AG04450 (cell line): ENCODE measurements around the gene WDR1. TPM values are rescaled to one million over a fixed set of nuclear protein-coding genes. Genes with fewer than 3 reads are reported as not detected.

Experiments used
- CTCF ChIA-PET: fragments of 300-600, 350-600 bp; formaldehyde crosslinking; extraction: SDS; loops from one replicate; lab custom pipeline; 2022; ENCODE audit warnings: antibody characterized with exemption, inconsistent platforms; lab: Charles Lee
- POLR2A ChIA-PET: fragments of 350-600 bp; formaldehyde crosslinking; extraction: SDS; loops from one replicate; lab custom pipeline; 2021; ENCODE audit warnings: antibody characterized with exemption, inconsistent platforms; lab: Yijun Ruan, JAX
- DNase-seq: peaks from one replicate; pipeline ENCODE4 v3.0.0-alpha.2; 2011; ENCODE audit warnings: low read depth, low spot score
- H3K27ac ChIP-seq: one replicate; pipeline ENCODE4 v1.5.1; 2012; ENCODE audit warnings: low read depth, low read length, control low read depth
- H3K27me3 ChIP-seq: one replicate; pipeline ENCODE4 v1.6.0; 2012; ENCODE audit warnings: low read length; ENCODE audit not compliant: control insufficient read depth, insufficient read depth
- H3K4me3 ChIP-seq: 2 replicates; pipeline ENCODE4 v1.5.1; 2011; ENCODE audit warnings: mild to moderate bottlenecking, low read depth, low read length, control low read depth
- H3K9me3 ChIP-seq: 2 replicates; pipeline ENCODE4 v1.5.1; 2012; ENCODE audit warnings: low read length; ENCODE audit not compliant: control insufficient read depth, insufficient read depth
- CTCF ChIP-seq: IDR thresholded peaks from 2 replicates; pipeline ENCODE4 v1.5.1; 2011; ENCODE audit warnings: low read depth, low read length, control low read depth, inconsistent platforms
- polyA plus RNA-seq: library from polyadenylated mRNA; depleted of rRNA; stranded (reverse); fragments of >200 nt; gene quantifications from 2 replicates; pipeline ENCODE4 v1.2.3, GENCODE V29; 2011

Gene WDR1
- polyA plus RNA-seq, 1 experiment, result 735 TPM

- Histone ChIP-seq H3K4me3 (no peak overlapping the region), H3K27ac (no peak overlapping the region), H3K9me3 (no peaks in the 10 kb centered on the region), H3K27me3 (no peaks in the 10 kb centered on the region)
- ChIA-PET POLR2A (no interaction called here), CTCF (no interaction called here)
- no peak for TF ChIP-seq CTCF
- DNase-seq, result no peak
Observed at GRCh38 chr4:10072420-10073017, 44.1 kb downstream of the WDR1 start.

- no peaks in the 10 kb centered on the region for H3K9me3 ChIP-seq
- H3K27ac ChIP-seq, result no peak overlapping the region
- ChIA-PET CTCF (interaction anchor here (0.9 kb wide), 1 partner anchor 469 kb away, joined by 3 read pairs; no protein-coding TSS in a partner anchor), POLR2A (interaction anchor here (1.2 kb wide), 1 partner anchor 48 kb away, joined by 5 read pairs; the partner anchor contains the start of gene WDR1)
- TF ChIP-seq CTCF, result no peak
- H3K27me3 ChIP-seq, result no peaks in the 10 kb centered on the region
- H3K4me3 ChIP-seq, result no peak overlapping the region
- no peak for DNase-seq
Observed at GRCh38 chr4:10069075-10069642, 47.4 kb downstream of the WDR1 start.

- Histone ChIP-seq H3K9me3 (no peaks in the 10 kb centered on the region), H3K4me3 (no peak overlapping the region), H3K27ac (no peak overlapping the region), H3K27me3 (no peaks in the 10 kb centered on the region)
- ChIA-PET CTCF (interaction anchor here (0.7 kb wide), 1 partner anchor 25 kb away, joined by 3 read pairs; no protein-coding TSS in a partner anchor), POLR2A (no interaction called here)
- TF ChIP-seq CTCF, result no peak
- DNase-seq, result no peak
Observed at GRCh38 chr4:10066670-10067651, 49.6 kb downstream of the WDR1 start.

GRCh38 chr4:10066206-10066605 is 50.4 kb downstream of the WDR1 start:
- POLR2A ChIA-PET, result no interaction called here
- Histone ChIP-seq H3K27ac (no peak overlapping the region), H3K4me3 (no peak overlapping the region), H3K27me3 (no peaks in the 10 kb centered on the region), H3K9me3 (no peaks in the 10 kb centered on the region)
- no peak for DNase-seq
- TF ChIP-seq CTCF, result no peak
- CTCF ChIA-PET, result interaction anchor here (0.7 kb wide), 1 partner anchor 26 kb away, joined by 3 read pairs; no protein-coding TSS in a partner anchor
